Spleen (tissue), 7 donors: ENCODE measurements around the gene OXNAD1.
A peak's percentile ranks its signal among the peaks of the same experiment; 100 is the strongest.

Source experiments
- POLR2A ChIP-seq, 3 donors: fragments of 450-650 bp; IDR thresholded peaks; one replicate each; pipeline ENCODE4 v1.5.1; 2017; ENCODE audit warnings: antibody characterized with exemption in 3 of 3, mild to moderate bottlenecking in 1 of 3
- POLR2AphosphoS5 ChIP-seq, 3 donors: sonication (generic); formaldehyde crosslinking; IDR thresholded peaks; one replicate each; pipeline ENCODE4 v1.5.1; 2017; ENCODE audit warnings: antibody characterized with exemption in 3 of 3
- TF ChIP-seq, protein P1 (sequence below), 11 experiments: fragments of 200-600 bp in 7 of 11; fragments of 450-650 bp in 4 of 11; sonication (generic) in 4 of 11; IDR thresholded peaks in 8 of 11; conservative IDR thresholded peaks in 3 of 11; 1 replicate in 7 of 11; 2 replicates in 4 of 11; pipeline versions ENCODE4 v1.4.0 to v1.8.0; 2016 to 2021; ENCODE audit warnings: antibody characterized with exemption in 11 of 11, inconsistent platforms in 4 of 11, mild to moderate bottlenecking in 1 of 11
- donor health status: DM: no; HTN: no; CAD: no; lungs with moderate emphysema.
- donor health status: DM: no; HTN: no; CAD: no.
- donor health status: DM: no; HTN: no; CAD: no.

- TF ChIP-seq, protein P1, sequence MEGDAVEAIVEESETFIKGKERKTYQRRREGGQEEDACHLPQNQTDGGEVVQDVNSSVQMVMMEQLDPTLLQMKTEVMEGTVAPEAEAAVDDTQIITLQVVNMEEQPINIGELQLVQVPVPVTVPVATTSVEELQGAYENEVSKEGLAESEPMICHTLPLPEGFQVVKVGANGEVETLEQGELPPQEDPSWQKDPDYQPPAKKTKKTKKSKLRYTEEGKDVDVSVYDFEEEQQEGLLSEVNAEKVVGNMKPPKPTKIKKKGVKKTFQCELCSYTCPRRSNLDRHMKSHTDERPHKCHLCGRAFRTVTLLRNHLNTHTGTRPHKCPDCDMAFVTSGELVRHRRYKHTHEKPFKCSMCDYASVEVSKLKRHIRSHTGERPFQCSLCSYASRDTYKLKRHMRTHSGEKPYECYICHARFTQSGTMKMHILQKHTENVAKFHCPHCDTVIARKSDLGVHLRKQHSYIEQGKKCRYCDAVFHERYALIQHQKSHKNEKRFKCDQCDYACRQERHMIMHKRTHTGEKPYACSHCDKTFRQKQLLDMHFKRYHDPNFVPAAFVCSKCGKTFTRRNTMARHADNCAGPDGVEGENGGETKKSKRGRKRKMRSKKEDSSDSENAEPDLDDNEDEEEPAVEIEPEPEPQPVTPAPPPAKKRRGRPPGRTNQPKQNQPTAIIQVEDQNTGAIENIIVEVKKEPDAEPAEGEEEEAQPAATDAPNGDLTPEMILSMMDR (IDR thresholded peaks at IDR 0.05 in 8 of 11, conservative IDR thresholded peaks at IDR 0.05 in 3 of 11) = peak; percentile 73 to 85 (median 80)
- TF ChIP-seq POLR2A (IDR thresholded peaks at IDR 0.05) = no peak
- no peak for TF ChIP-seq POLR2AphosphoS5 (IDR thresholded peaks at IDR 0.05)
These were observed 25.2 kb downstream of the OXNAD1 start for GRCh38 chr3:16290007-16290826.
